HG03135 (cell line): ENCODE measurements around the gene BCL11B.

Experiments
- ATAC-seq: cut with Tn5 transposase; IDR thresholded peaks from one replicate; pipeline ENCODE4 v1.9.1; 2021; ENCODE audit warnings: mild to moderate bottlenecking, moderate library complexity; ENCODE audit not compliant: unreplicated experiment

BCL11B gene

DNA sequence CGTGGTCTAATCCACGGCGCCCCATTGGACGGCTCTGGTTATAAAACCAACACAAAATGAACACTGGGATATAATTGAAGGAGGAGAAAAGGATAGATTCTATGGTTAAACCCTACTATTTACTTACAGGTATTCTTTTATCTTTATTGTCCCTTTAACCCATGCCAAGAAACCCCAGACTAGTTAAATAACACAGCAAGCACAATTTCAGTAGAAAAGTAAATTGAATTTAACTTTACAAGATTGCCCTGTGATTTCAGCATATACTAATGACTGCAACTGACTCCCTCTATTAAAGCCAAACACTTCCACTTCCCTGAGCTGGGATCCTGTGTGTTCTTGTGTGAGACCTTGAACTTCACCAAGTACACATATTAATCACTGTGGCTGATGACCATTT is 45.3 kb downstream of the BCL11B start:
- no peak for ATAC-seq

DNA sequence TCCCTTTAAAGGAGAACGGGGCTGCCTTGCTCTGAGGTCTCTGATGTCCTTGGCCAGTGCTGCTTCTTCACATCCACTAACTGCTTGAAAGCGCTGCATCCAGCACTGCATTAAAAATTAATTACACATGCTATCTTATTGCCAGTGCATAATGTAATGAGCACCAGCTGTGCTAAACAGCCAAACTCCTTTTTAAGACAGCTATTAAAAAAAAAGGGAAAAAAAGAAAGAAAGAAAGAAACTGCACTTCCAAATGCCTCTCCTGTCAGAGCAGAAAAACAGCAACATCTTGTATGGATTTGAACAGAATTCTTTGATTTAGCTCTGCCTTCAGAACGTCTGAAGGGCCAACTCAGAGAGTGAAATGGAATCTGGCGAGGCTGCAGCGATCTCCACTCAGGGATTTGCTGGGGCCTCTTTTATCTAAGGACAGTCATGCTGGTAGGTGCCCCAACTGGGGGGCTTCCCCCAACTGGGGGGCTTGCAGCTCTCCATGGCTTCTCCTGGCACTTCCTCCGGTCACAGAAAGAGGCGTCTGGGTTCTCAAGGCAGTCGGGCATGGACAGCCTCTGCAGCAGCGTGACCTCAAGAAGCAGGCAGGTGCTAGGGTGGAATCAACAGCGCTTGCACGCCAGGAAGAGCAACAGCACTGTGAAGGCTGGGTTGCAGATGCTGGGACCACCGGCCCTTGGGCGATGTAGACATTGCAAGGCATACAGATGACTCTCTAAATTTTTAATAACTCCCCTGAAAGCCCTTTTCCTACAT is 46.4 kb downstream of the BCL11B start:
- no peak for ATAC-seq

GRCh38 chr14:99224948-99225347 is 47.0 kb downstream of the BCL11B start:
- ATAC-seq, result no peak

DNA sequence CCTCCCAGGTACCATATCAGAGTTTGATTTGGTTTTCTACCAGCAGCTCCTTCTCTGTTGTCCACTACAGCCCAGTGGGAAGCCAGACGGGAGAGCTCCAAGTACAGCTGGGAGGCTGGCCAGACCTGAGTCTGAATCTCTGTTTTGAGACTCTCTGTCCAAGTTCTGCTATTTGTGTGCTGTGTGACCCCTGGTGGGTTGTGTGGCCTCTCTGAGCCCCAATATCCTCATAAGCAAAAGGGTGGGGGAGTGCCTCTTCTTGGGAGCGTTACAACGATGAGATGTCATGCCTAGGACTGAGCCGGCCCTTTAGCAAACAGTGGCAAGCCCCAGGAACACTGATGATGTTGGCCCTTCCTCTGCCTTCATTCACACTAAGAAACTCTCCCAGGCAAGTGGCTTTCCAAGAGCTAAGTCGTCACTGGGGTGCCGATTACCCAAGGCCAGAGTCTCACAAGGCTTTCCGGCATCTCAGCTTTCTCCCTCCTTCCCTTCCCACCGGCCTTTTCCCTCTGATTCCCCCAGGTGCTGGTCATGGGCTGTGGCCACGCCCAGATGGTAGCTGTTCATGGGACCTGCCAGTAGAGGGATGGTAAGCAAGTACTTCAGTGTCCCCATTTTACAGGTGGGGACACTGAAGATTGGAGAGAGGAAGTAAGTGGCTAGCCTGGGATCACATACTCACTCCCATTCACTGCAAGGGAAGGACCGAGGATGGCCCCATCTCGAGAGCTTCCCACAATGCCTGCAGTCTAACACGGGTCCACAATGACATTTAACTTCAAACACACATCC is 47.7 kb downstream of the BCL11B start:
- ATAC-seq, result no peak

- no peak for ATAC-seq
Observed at GRCh38 chr14:99221445-99221844, 50.6 kb downstream of the BCL11B start.

- no peak for ATAC-seq
Observed at GRCh38 chr14:99217066-99217955, 54.7 kb downstream of the BCL11B start.

- ATAC-seq, result no peak
Observed at GRCh38 chr14:99216191-99216590, 55.8 kb downstream of the BCL11B start.

- ATAC-seq, result no peak
Observed at GRCh38 chr14:99215277-99215676, 56.7 kb downstream of the BCL11B start.

DNA sequence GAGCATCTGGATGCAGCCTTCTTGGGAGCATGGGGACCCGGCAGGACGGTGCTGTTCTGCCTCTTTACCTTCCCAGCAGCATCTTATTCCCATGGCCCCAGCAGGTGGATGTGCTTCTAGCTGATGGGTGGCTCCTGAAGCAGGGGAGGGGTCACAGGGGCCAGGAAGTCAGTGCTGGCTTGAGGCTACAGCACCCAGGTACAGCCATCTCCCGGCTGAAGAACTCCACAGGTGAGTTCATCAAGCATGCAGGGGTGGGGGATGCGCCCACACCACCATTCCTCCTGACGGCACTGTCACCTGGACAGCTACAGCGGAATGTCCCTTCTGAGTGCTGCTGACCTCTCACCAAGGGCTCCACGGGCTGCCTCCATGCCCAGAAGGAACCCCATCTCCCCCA is 57.3 kb downstream of the BCL11B start:
- ATAC-seq, result no peak

DNA sequence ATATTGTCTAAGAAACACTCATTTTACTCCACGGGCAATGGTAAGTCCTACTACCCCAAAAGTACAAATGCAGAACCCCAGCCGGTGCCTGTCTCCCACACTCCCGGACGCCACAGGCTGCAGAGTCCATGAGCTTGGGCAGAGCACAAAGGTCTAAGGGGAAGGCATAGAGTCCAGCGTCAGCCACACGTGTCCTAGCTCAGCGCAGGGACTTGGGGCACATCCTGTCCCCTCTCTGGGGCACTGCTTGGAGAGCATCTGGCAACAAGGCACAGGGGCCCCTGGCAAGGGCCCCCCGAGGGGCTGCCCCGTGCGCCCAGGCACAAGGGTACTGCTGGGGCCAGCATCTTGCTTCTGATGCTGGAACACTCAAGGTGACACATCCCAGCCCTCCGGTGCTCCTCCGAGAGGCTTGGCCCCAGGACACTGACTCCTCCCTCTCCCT is 58.4 kb downstream of the BCL11B start:
- no peak for ATAC-seq

DNA sequence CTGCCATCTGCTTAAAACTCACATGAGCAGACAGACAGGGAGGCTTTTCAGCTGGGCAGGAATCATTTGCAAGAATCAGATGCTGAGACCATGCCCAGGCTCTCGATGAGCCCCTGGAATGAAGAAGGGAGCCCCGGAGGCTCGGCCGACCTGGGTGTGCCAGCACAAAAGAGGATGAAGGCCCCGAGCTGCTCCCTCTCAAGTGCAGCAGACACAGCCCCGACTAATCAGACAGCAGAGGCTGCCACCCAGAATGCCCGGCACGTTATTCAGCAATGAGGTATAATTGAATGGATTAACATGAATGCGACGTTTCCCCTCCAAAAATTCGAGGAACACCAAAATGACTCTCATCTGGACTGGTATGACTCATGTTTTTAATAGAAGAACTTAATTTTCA is 58.9 kb downstream of the BCL11B start:
- ATAC-seq, result no peak

- ATAC-seq, result no peak
Observed at GRCh38 chr14:99212646-99213045, 59.4 kb downstream of the BCL11B start.

GRCh38 chr14:99212199-99212598 is 59.8 kb downstream of the BCL11B start:
- ATAC-seq, result no peak

DNA sequence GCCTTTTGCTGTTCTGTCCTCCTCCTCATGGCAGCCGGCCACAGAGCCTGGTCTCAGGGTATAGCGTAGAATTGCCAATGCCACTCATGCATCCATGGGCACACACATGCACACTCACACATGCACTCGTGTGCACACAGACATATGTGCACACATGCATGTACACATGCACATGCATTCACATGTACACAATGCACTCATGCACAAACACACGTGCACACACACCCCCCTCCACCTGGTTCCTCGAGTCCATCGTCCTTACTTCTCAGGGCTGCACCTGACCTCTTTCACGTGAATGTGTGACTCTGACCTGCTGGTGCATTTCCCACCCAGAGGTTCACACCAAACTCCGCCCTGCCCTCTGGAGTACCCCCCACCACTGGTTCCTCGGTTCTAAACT is 60.6 kb downstream of the BCL11B start:
- no peak for ATAC-seq

GRCh38 chr14:99210333-99210732 is 61.7 kb downstream of the BCL11B start:
- ATAC-seq, result no peak

- ATAC-seq, result no peak
Observed at GRCh38 chr14:99209409-99209808, 62.6 kb downstream of the BCL11B start.

- ATAC-seq, result no peak
Observed at GRCh38 chr14:99208318-99208717, 63.7 kb downstream of the BCL11B start.

GRCh38 chr14:99207456-99207855 is 64.5 kb downstream of the BCL11B start:
- ATAC-seq, result no peak

DNA sequence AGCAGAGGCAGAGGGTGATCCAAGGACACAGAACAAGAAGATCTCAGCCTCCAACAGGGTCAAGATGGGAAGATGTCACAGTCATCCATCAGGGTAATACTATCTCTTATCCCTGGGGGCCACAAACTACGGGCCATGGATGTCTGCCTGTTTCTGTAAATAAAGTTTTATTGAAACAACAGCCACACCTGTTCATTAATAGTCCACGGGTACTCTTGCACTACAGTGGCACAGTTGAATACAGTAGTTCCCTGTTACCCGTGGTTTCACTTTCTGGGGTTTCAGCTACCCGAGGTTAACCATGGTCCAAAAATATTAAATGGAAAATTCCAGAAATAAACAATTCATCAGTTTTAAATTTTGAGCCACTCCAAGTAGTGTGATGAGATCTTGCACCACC is 65.9 kb downstream of the BCL11B start:
- no peak for ATAC-seq

DNA sequence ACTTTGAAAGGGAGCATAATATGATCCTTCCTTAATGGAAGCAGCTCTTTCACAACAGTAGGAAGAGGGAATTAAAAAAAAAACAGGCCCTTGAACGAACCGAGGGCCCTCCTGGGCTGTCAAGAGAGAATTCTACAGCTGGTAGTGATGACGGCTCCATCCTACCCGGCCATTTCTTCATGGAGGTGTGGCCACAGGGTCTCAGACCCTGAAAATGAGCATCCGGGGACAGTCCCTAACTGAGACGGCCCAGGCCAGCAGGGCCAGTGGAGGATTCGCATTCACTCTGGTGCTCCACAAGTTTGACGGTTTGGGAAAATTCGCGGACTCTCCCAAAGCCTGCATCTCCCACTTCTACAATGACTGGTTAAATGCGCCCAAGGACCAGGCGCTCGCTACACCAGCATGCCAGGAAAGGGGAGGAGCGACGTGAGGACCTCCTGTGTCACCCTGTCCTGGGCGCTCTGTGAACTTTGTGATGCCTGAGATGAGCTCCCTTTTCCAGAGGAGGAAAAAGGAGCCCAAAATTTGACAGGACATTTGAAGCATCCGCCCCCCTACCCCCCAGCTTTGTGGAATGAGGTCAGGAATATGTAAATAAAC is 66.8 kb downstream of the BCL11B start:
- no peak for ATAC-seq

GRCh38 chr14:99203801-99204200 is 68.2 kb downstream of the BCL11B start:
- no peak for ATAC-seq
